IMR-90 (cell line): Measurements from ENCODE around the gene D2HGDH. TPM values are rescaled to one million over a fixed set of nuclear protein-coding genes. Genes with fewer than 3 reads are reported as not detected.

Experiments used
- ATAC-seq: fragments of 200-7000 bp; cut with Tn5 transposase; 2 replicates; pipeline ENCODE4 v1.9.1; 2020; ENCODE audit warnings: low read depth, mild to moderate bottlenecking, moderate library complexity
- BruUV-seq: library from RNA; stranded (reverse); fragments of 400-500 nt; replicated peaks from 2 replicates; lab custom pipeline; 2021; lab: Mats Ljungman, UMichigan
- CTCF ChIA-PET: fragments of 300-600 bp; formaldehyde crosslinking; extraction: SDS; loops from one replicate; lab custom pipeline; 2021; ENCODE audit warnings: antibody characterized with exemption; lab: Yijun Ruan, JAX
- POLR2A ChIA-PET: fragments of 300-600 bp; sonication (Branson Sonifier 250); formaldehyde crosslinking; loops from one replicate; lab custom pipeline; 2022; ENCODE audit warnings: antibody characterized with exemption; ENCODE audit not compliant: unreplicated experiment; lab: Charles Lee
- DNase-seq: peaks from one replicate; pipeline ENCODE4 v3.0.0; 2013
- H2AFZ ChIP-seq: replicated peaks from 2 replicates; pipeline ENCODE3; 2013; ENCODE audit warnings: low read length, mild to moderate bottlenecking; ENCODE audit not compliant: poor library complexity
- H2AK5ac ChIP-seq: 2 replicates; pipeline ENCODE4 v1.6.1; 2013; ENCODE audit warnings: low read depth, low read length, inconsistent platforms
- H2AK9ac ChIP-seq: replicated peaks from 2 replicates; pipeline ENCODE3; 2013; ENCODE audit warnings: mild to moderate bottlenecking, low read depth, low read length, moderate library complexity; ENCODE audit not compliant: poor library complexity
- H2BK120ac ChIP-seq: 2 replicates; pipeline ENCODE4 v1.6.1; 2013; ENCODE audit warnings: low read depth, low read length, inconsistent platforms
- H2BK15ac ChIP-seq: 3 replicates; pipeline ENCODE4 v1.6.1; 2013; ENCODE audit warnings: low read depth, low read length, inconsistent platforms
- H2BK20ac ChIP-seq: 2 replicates; pipeline ENCODE4 v1.6.1; 2013; ENCODE audit warnings: low read depth, mild to moderate bottlenecking, inconsistent platforms, low read length, moderate library complexity
- H2BK5ac ChIP-seq: 2 replicates; pipeline ENCODE4 v1.6.1; 2013; ENCODE audit warnings: mild to moderate bottlenecking, low read depth, low read length, inconsistent platforms; ENCODE audit not compliant: poor library complexity, severe bottlenecking
- H3K14ac ChIP-seq: replicated peaks from 2 replicates; pipeline ENCODE4 v1.6.1; 2013; ENCODE audit warnings: low read depth, low read length, inconsistent platforms
- H3K18ac ChIP-seq: 2 replicates; pipeline ENCODE4 v1.6.1; 2013; ENCODE audit warnings: low read depth, low read length, control low read depth
- H3K23ac ChIP-seq: 2 replicates; pipeline ENCODE4 v1.6.1; 2013; ENCODE audit warnings: low read depth, low read length, inconsistent platforms
- H3K27ac ChIP-seq: 2 replicates; pipeline ENCODE4 v1.5.1; 2013; ENCODE audit warnings: mild to moderate bottlenecking, control low read depth, low read length; ENCODE audit not compliant: insufficient read depth
- H3K27me3 ChIP-seq: 2 replicates; pipeline ENCODE4 v1.6.1; 2013; ENCODE audit warnings: low read length; ENCODE audit not compliant: control insufficient read depth, insufficient read depth
- H3K36me3 ChIP-seq: 2 replicates; pipeline ENCODE4 v1.6.1; 2013; ENCODE audit warnings: low read length, mixed read lengths; ENCODE audit not compliant: control insufficient read depth, insufficient read depth
- H3K4ac ChIP-seq: 2 replicates; pipeline ENCODE4 v1.6.1; 2013; ENCODE audit warnings: low read depth, low read length, inconsistent platforms
- H3K4me1 ChIP-seq: 2 replicates; pipeline ENCODE4 v1.6.1; 2013; ENCODE audit warnings: low read length, mixed read lengths; ENCODE audit not compliant: control insufficient read depth, insufficient read depth
- H3K4me2 ChIP-seq: 2 replicates; pipeline ENCODE4 v1.6.1; 2013; ENCODE audit warnings: low read depth, mild to moderate bottlenecking, control low read depth, low read length, moderate library complexity
- H3K4me3 ChIP-seq: 2 replicates; pipeline ENCODE4 v1.5.1; 2013; ENCODE audit warnings: low read depth, mild to moderate bottlenecking, control low read depth, low read length, moderate library complexity; ENCODE audit not compliant: insufficient read depth
- H3K56ac ChIP-seq: 2 replicates; pipeline ENCODE4 v1.6.1; 2013; ENCODE audit warnings: low read length, inconsistent platforms; ENCODE audit not compliant: insufficient read depth; ENCODE audit errors: extremely low read depth
- H3K79me1 ChIP-seq, 2 experiments: 2 replicates each; pipeline ENCODE4 v1.6.1; 2013; ENCODE audit warnings: low read length in 2 of 2, inconsistent platforms in 1 of 2, low read depth in 1 of 2
- H3K9ac ChIP-seq: 2 replicates; pipeline ENCODE4 v1.6.1; 2013; ENCODE audit warnings: low read depth, low read length, control low read depth
- H3K9me1 ChIP-seq: 2 replicates; pipeline ENCODE4 v1.6.1; 2013; ENCODE audit warnings: low read length, inconsistent platforms; ENCODE audit not compliant: insufficient read depth
- H3K9me3 ChIP-seq: 2 replicates; pipeline ENCODE4 v1.6.1; 2013; ENCODE audit warnings: low read length; ENCODE audit not compliant: control insufficient read depth, insufficient read depth
- H4K20me1 ChIP-seq: 2 replicates; pipeline ENCODE4 v1.6.1; 2013; ENCODE audit warnings: low read length, inconsistent platforms; ENCODE audit not compliant: insufficient read depth
- H4K5ac ChIP-seq: 2 replicates; pipeline ENCODE4 v1.6.1; 2013; ENCODE audit warnings: mild to moderate bottlenecking, low read depth, low read length, control low read depth
- H4K8ac ChIP-seq, 2 experiments: 2 replicates each; pipeline ENCODE4 v1.6.1; 2013; ENCODE audit warnings: low read depth in 2 of 2, low read length in 2 of 2, control low read depth in 1 of 2, inconsistent platforms in 1 of 2
- H4K91ac ChIP-seq: 2 replicates; pipeline ENCODE4 v1.6.1; 2013; ENCODE audit warnings: low read depth, low read length, inconsistent platforms; ENCODE audit not compliant: insufficient read depth
- BHLHE40 ChIP-seq: fragments of 150-350 bp; IDR thresholded peaks from 2 replicates; pipeline ENCODE4 v1.6.1; 2016; ENCODE audit warnings: mild to moderate bottlenecking, low read depth, low read length
- CEBPB ChIP-seq: IDR thresholded peaks from 2 replicates; pipeline ENCODE4 v1.6.1; 2012; ENCODE audit warnings: low read depth, low read length, improper control_type of control experiment
- CHD1 ChIP-seq: IDR thresholded peaks from 2 replicates; pipeline ENCODE4 v1.6.1; 2012; ENCODE audit warnings: low read depth, low read length, improper control_type of control experiment
- CTCF ChIP-seq: conservative IDR thresholded peaks from 2 replicates; pipeline ENCODE4 v1.5.1; 2012; ENCODE audit warnings: mild to moderate bottlenecking, low read depth, low read length, improper control_type of control experiment
- ELK1 ChIP-seq: fragments of 150-350 bp; IDR thresholded peaks from 2 replicates; pipeline ENCODE4 v1.6.1; 2016; ENCODE audit warnings: low read depth, mild to moderate bottlenecking, low read length, moderate library complexity, borderline replicate concordance
- FOS ChIP-seq: fragments of 150-350 bp; IDR thresholded peaks from 2 replicates; pipeline ENCODE4 v1.6.1; 2016; ENCODE audit warnings: low read depth, low read length
- MAFK ChIP-seq: IDR thresholded peaks from 2 replicates; pipeline ENCODE4 v1.6.1; 2012; ENCODE audit warnings: low read depth, low read length, improper control_type of control experiment
- MAZ ChIP-seq: IDR thresholded peaks from 2 replicates; pipeline ENCODE4 v1.6.1; 2012; ENCODE audit warnings: low read depth, mild to moderate bottlenecking, low read length, improper control_type of control experiment, moderate library complexity, borderline replicate concordance
- MXI1 ChIP-seq: IDR thresholded peaks from 2 replicates; pipeline ENCODE4 v1.6.1; 2012; ENCODE audit warnings: low read depth, mild to moderate bottlenecking, low read length, moderate library complexity, borderline replicate concordance
- NFE2L2 ChIP-seq: fragments of 150-350 bp; IDR thresholded peaks from 2 replicates; pipeline ENCODE4 v1.6.1; 2016; ENCODE audit warnings: low read depth, mild to moderate bottlenecking, low read length
- POLR2A ChIP-seq: IDR thresholded peaks from 2 replicates; pipeline ENCODE4 v1.6.1; 2012; ENCODE audit warnings: mild to moderate bottlenecking, low read depth, low read length
- RAD21 ChIP-seq: IDR thresholded peaks from 2 replicates; pipeline ENCODE4 v1.6.1; 2012; ENCODE audit warnings: low read length, improper control_type of control experiment
- RCOR1 ChIP-seq: IDR thresholded peaks from 2 replicates; pipeline ENCODE4 v1.6.1; 2012; ENCODE audit warnings: mild to moderate bottlenecking, low read length, improper control_type of control experiment; ENCODE audit not compliant: insufficient replicate concordance
- RFX5 ChIP-seq: IDR thresholded peaks from 2 replicates; pipeline ENCODE4 v1.8.0; 2012; ENCODE audit warnings: low read depth, mild to moderate bottlenecking, low read length, moderate library complexity
- SMC3 ChIP-seq: fragments of 150-350 bp; IDR thresholded peaks from 2 replicates; pipeline ENCODE4 v1.6.1; 2016; ENCODE audit warnings: low read depth, mild to moderate bottlenecking, antibody characterized with exemption, low read length, moderate library complexity
- USF2 ChIP-seq: fragments of 150-350 bp; IDR thresholded peaks from 2 replicates; pipeline ENCODE4 v1.6.1; 2017; ENCODE audit warnings: mild to moderate bottlenecking, antibody characterized with exemption, low read length, low read depth
- WGBS, 2 experiments: methylation state at CpG; one replicate each; pipeline versions ENCODE4 v1.1.5 to v1.1.7; 2013; ENCODE audit warnings: missing lambda C conversion rate in 2 of 2; ENCODE audit not compliant: insufficient read length in 1 of 2; ENCODE audit errors: extremely low coverage in 2 of 2; 5-methylcytosine and 5-hydroxymethylcytosine counted together
- dilution Hi-C: fragments of 300-500 bp; cut with HindIII; formaldehyde crosslinking; loops from one replicate; pipeline ENCODE4 v1.14.3; 2018; ENCODE audit warnings: low sequenced_read_pairs; ENCODE audit not compliant: unreplicated experiment
- in situ Hi-C: fragments of 300-500 bp; cut with MboI; formaldehyde crosslinking; loops from 3 replicates; pipeline ENCODE4 v1.14.3; 2019; ENCODE audit warnings: low sequenced_read_pairs, inconsistent platforms, mixed read lengths
- intact Hi-C: fragments of 100-400 bp; cut with micrococcal nuclease; formaldehyde crosslinking; loops from 2 replicates; pipeline ENCODE4 v1.10.0; 2022
- polyA plus RNA-seq, 3 experiments: library from polyadenylated mRNA; depleted of rRNA; stranded (reverse); fragments of >200 nt; gene quantifications; 2 replicates each; pipeline ENCODE4 v1.2.3, GENCODE V29; 2012; ENCODE audit warnings: low replicate concordance in 1 of 3
- total RNA-seq: library from RNA; depleted of rRNA; stranded (reverse); fragments of >200 nt; gene quantifications from 2 replicates; pipeline ENCODE4 v1.2.3, GENCODE V29; 2012

Gene D2HGDH
- total and polyA plus RNA-seq, 2 of the 4 experiments (the other 2 are of a cell fraction): 6.3 to 22.1 TPM

- Histone ChIP-seq H3K79me1 (no peaks in the 10 kb centered on the region), H2BK20ac (no peak overlapping the region), H3K23ac (no peak overlapping the region), H4K20me1 (no peaks in the 10 kb centered on the region; the same call in 1 of the 2 replicates), H3K9me3 (0 out of 2 replicates have a peak, but pooled peaks cover 2% of the 10 kb centered on the region), H3K4me2 (no peak overlapping the region), H2AFZ (no peak overlapping the region), H3K4ac (no peak overlapping the region), H3K4me1 (no peaks in the 10 kb centered on the region), H4K8ac (no peak overlapping the region), H2AK5ac (no peak overlapping the region), H3K9ac (no peak overlapping the region), H4K5ac (no peak overlapping the region), H3K4me3 (no peak overlapping the region), H2AK9ac (no peak overlapping the region), H2BK120ac (no peak overlapping the region), H3K27me3 (peaks cover 13% of the 10 kb centered on the region; the same call in 1 of the 2 replicates), H2BK15ac (no peak overlapping the region), H3K14ac (no peak overlapping the region), H3K18ac (no peak overlapping the region), H3K56ac (no peak overlapping the region), H2BK5ac (no peak overlapping the region), H3K27ac (no peak overlapping the region), H3K9me1 (no peaks in the 10 kb centered on the region), H4K91ac (no peak overlapping the region), H3K36me3 (no peaks in the 10 kb centered on the region)
- intact Hi-C loops: no loop called here
- TF ChIP-seq CTCF: no peak
- no peak for TF ChIP-seq MAFK
- TF ChIP-seq FOS: no peak
- no peak for TF ChIP-seq BHLHE40
- no peak for TF ChIP-seq RFX5
- TF ChIP-seq CEBPB: no peak
- TF ChIP-seq NFE2L2: no peak
- TF ChIP-seq SMC3: no peak
- no peak for TF ChIP-seq CHD1
- TF ChIP-seq ELK1: no peak
- TF ChIP-seq MXI1: no peak
- TF ChIP-seq USF2: no peak
- no peak for TF ChIP-seq RCOR1
- TF ChIP-seq RAD21: no peak
- TF ChIP-seq POLR2A: no peak
- no peak for TF ChIP-seq MAZ
- BruUV-seq: no TSS peak
- 89% methylated on average over 8 of the region's 13 CpGs; no CpG with 5 or more reads in 1 of the 2 experiments for WGBS, 2 experiments
- dilution Hi-C loops: no loop called here
- no peak for DNase-seq
- CTCF ChIA-PET: no interaction called here
- ATAC-seq: no peak
- POLR2A ChIA-PET: no interaction called here
- in situ Hi-C loops: no loop called here
Observed at GRCh38 chr2:241796209-241796608, 61.8 kb downstream of the D2HGDH start.
